ENCODE results near the gene GPRC5A. TPM values are rescaled to one million over a fixed set of nuclear protein-coding genes. Genes with fewer than 3 reads are reported as not detected.
"Not testable (repeated sequence)": the region's sequence is repeated elsewhere in the genome, so short reads cannot be mapped to it uniquely, and the experiment has no call there.

Gene GPRC5A
- total RNA-seq, 2 donors from 2014 or later: 0.15 to 1.0 TPM

GRCh38 chr12:12875301-12875700 lies 16.1 kb upstream of the GPRC5A start:
- not testable (repeated sequence) for H3K36me3 ChIP-seq (ENCODE audit: control insufficient read depth, insufficient read depth, low read length); H3K27ac ChIP-seq (ENCODE audit: low read depth, low read length); DNase-seq; H3K4me3 ChIP-seq (ENCODE audit: low read length); H3K9me3 Mint-ChIP-seq; H3K9ac ChIP-seq (ENCODE audit: extremely low read depth, low read length, poor library complexity, severe bottlenecking); H3K27me3 ChIP-seq (ENCODE audit: control insufficient read depth, insufficient read depth, low read length, poor library complexity, severe bottlenecking); H3K27ac Mint-ChIP-seq; H3K4me3 Mint-ChIP-seq; H3K9me3 ChIP-seq (ENCODE audit: control insufficient read depth, low read length); H3K4me1 ChIP-seq (ENCODE audit: control insufficient read depth, insufficient read depth, low read length); H3K36me3 Mint-ChIP-seq (ENCODE audit: low read depth)
- Mint-ChIP-seq H3K27me3 (ENCODE audit: insufficient read depth) (peaks cover 32% of the 10 kb centered on the region), H3K4me1 (peaks cover 38% of the 10 kb centered on the region)
- 97 to 100% methylated on average over 1 to 10 of the region's 10 CpGs for WGBS, 2 experiments (ENCODE audit: insufficient coverage in 1 of 2, insufficient read length in 1 of 2)
- TF ChIP-seq, protein P1, sequence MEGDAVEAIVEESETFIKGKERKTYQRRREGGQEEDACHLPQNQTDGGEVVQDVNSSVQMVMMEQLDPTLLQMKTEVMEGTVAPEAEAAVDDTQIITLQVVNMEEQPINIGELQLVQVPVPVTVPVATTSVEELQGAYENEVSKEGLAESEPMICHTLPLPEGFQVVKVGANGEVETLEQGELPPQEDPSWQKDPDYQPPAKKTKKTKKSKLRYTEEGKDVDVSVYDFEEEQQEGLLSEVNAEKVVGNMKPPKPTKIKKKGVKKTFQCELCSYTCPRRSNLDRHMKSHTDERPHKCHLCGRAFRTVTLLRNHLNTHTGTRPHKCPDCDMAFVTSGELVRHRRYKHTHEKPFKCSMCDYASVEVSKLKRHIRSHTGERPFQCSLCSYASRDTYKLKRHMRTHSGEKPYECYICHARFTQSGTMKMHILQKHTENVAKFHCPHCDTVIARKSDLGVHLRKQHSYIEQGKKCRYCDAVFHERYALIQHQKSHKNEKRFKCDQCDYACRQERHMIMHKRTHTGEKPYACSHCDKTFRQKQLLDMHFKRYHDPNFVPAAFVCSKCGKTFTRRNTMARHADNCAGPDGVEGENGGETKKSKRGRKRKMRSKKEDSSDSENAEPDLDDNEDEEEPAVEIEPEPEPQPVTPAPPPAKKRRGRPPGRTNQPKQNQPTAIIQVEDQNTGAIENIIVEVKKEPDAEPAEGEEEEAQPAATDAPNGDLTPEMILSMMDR (conservative IDR thresholded peaks at IDR 0.05): peak; percentile 27

GRCh38 chr12:12877153-12877768 lies 14.1 kb upstream of the GPRC5A start:
- no peak for DNase-seq
- TF ChIP-seq, protein P1 (conservative IDR thresholded peaks at IDR 0.05): no peak
- Mint-ChIP-seq H3K27me3 (ENCODE audit: insufficient read depth) (peaks cover 45% of the 10 kb centered on the region), H3K4me1 (peaks cover 31% of the 10 kb centered on the region), H3K27ac (no peak overlapping the region), H3K4me3 (no peak overlapping the region), H3K9me3 (no peaks in the 10 kb centered on the region), H3K36me3 (ENCODE audit: low read depth) (peaks cover 4% of the 10 kb centered on the region)
- 86 to 91% methylated on average over 5 of the region's 5 CpGs for WGBS, 2 experiments (ENCODE audit: insufficient coverage in 1 of 2, insufficient read length in 1 of 2)
- no peak overlapping the region for H3K27ac ChIP-seq (ENCODE audit: low read depth, low read length)
- no peaks in the 10 kb centered on the region for H3K36me3 ChIP-seq (ENCODE audit: control insufficient read depth, insufficient read depth, low read length)
- H3K9me3 ChIP-seq (ENCODE audit: control insufficient read depth, low read length): no peaks in the 10 kb centered on the region
- peaks cover 5% of the 10 kb centered on the region for H3K4me1 ChIP-seq (ENCODE audit: control insufficient read depth, insufficient read depth, low read length)
- H3K9ac ChIP-seq (ENCODE audit: extremely low read depth, low read length, poor library complexity, severe bottlenecking): no peak overlapping the region
- no peak overlapping the region for H3K4me3 ChIP-seq (ENCODE audit: low read length)
- no peaks in the 10 kb centered on the region for H3K27me3 ChIP-seq (ENCODE audit: control insufficient read depth, insufficient read depth, low read length, poor library complexity, severe bottlenecking)

- TF ChIP-seq, protein P1 (conservative IDR thresholded peaks at IDR 0.05): no peak
- Mint-ChIP-seq H3K4me1 (peaks cover 29% of the 10 kb centered on the region), H3K4me3 (no peak overlapping the region), H3K9me3 (no peaks in the 10 kb centered on the region), H3K27ac (no peak overlapping the region), H3K36me3 (ENCODE audit: low read depth) (peaks cover 4% of the 10 kb centered on the region), H3K27me3 (ENCODE audit: insufficient read depth) (peaks cover 50% of the 10 kb centered on the region)
- Histone ChIP-seq H3K9me3 (ENCODE audit: control insufficient read depth, low read length) (no peaks in the 10 kb centered on the region), H3K4me1 (ENCODE audit: control insufficient read depth, insufficient read depth, low read length) (peaks cover 5% of the 10 kb centered on the region), H3K27ac (ENCODE audit: low read depth, low read length) (no peak overlapping the region), H3K27me3 (ENCODE audit: control insufficient read depth, insufficient read depth, low read length, poor library complexity, severe bottlenecking) (no peaks in the 10 kb centered on the region), H3K9ac (ENCODE audit: extremely low read depth, low read length, poor library complexity, severe bottlenecking) (no peak overlapping the region), H3K4me3 (ENCODE audit: low read length) (no peak overlapping the region), H3K36me3 (ENCODE audit: control insufficient read depth, insufficient read depth, low read length) (no peaks in the 10 kb centered on the region)
- DNase-seq: no peak
- WGBS, 2 experiments (ENCODE audit: insufficient coverage in 1 of 2, insufficient read length in 1 of 2): 95 to 98% methylated on average over 8 to 9 of the region's 9 CpGs
Observed at GRCh38 chr12:12877781-12878455, 13.4 kb upstream of the GPRC5A start.
